HEK293 (cell line): ENCODE data around the gene EPDR1.

Experiments used
- CTCF ChIA-PET: fragments of 350-600 bp; formaldehyde crosslinking; extraction: SDS; loops from one replicate; lab custom pipeline; 2021; ENCODE audit warnings: antibody characterized with exemption; lab: Yijun Ruan, JAX
- POLR2A ChIA-PET: fragments of 300-600 bp; formaldehyde crosslinking; extraction: SDS; loops from one replicate; lab custom pipeline; 2020; ENCODE audit warnings: antibody characterized with exemption, inconsistent platforms; lab: Yijun Ruan, JAX
- H3K27ac ChIP-seq: fragments of 200-500 bp; sonication (Bioruptor generic); 2 replicates; pipeline ENCODE4 v1.5.1; 2014; ENCODE audit warnings: low read depth, low read length, control low read depth, inconsistent platforms; ENCODE audit errors: extremely low read depth
- H3K36me3 ChIP-seq, 2 experiments: fragments of 200-500 bp in 1 of 2; sonication (Bioruptor generic) in 1 of 2; 1 replicate in 1 of 2; 2 replicates in 1 of 2; pipeline ENCODE4 v1.5.1; 2014 to 2017; ENCODE audit warnings: inconsistent platforms in 2 of 2, low read length in 2 of 2; ENCODE audit not compliant: control insufficient read depth in 2 of 2, insufficient read depth in 1 of 2
- H3K4me1 ChIP-seq: fragments of 200-500 bp; sonication (Bioruptor generic); 2 replicates; pipeline ENCODE4 v1.5.1; 2014; ENCODE audit warnings: mild to moderate bottlenecking, low read length, inconsistent platforms; ENCODE audit not compliant: control insufficient read depth, insufficient read depth
- H3K4me3 ChIP-seq: 2 replicates; pipeline ENCODE4 v1.5.1; 2011; ENCODE audit warnings: low read depth, mild to moderate bottlenecking, control low read depth, low read length, moderate library complexity
- H3K9me3 ChIP-seq: fragments of 200-500 bp; sonication (Bioruptor generic); 2 replicates; pipeline ENCODE4 v1.5.1; 2014; ENCODE audit warnings: low read depth, low read length, inconsistent platforms; ENCODE audit not compliant: control insufficient read depth, insufficient read depth
- BCL11B ChIP-seq: fragments of 450-650 bp; formaldehyde crosslinking; IDR thresholded peaks from 2 replicates; pipeline ENCODE4 v1.5.1; 2016; ENCODE audit warnings: low read depth, missing biosample characterization, missing genetic modification characterization
- HOXA7 ChIP-seq: sonication (generic); formaldehyde crosslinking; IDR thresholded peaks from 2 replicates; pipeline ENCODE4 v1.8.1; 2022; ENCODE audit warnings: missing genetic modification reagents, borderline replicate concordance
- HOXC10 ChIP-seq: sonication (generic); formaldehyde crosslinking; IDR thresholded peaks from 2 replicates; pipeline ENCODE4 v1.8.1; 2023; ENCODE audit warnings: mild to moderate bottlenecking, missing genetic modification reagents
- IKZF3 ChIP-seq: fragments of 450-650 bp; IDR thresholded peaks from 2 replicates; pipeline ENCODE4 v1.5.0; 2018; ENCODE audit warnings: missing biosample characterization, mild to moderate bottlenecking, missing genetic modification characterization, moderate library complexity
- KLF1 ChIP-seq: fragments of 450-650 bp; formaldehyde crosslinking; IDR thresholded peaks from 2 replicates; pipeline ENCODE4 v1.5.1; 2016; ENCODE audit warnings: missing biosample characterization, missing genetic modification characterization
- KLF16 ChIP-seq: fragments of 450-650 bp; formaldehyde crosslinking; IDR thresholded peaks from 2 replicates; pipeline ENCODE4 v1.5.1; 2017; ENCODE audit warnings: missing biosample characterization, missing genetic modification characterization
- PRDM6 ChIP-seq: fragments of 450-650 bp; formaldehyde crosslinking; IDR thresholded peaks from 2 replicates; pipeline ENCODE4 v1.5.1; 2017; ENCODE audit warnings: missing biosample characterization, missing genetic modification characterization
- ZNF10 ChIP-seq: fragments of 450-650 bp; formaldehyde crosslinking; IDR thresholded peaks from 2 replicates; pipeline ENCODE4 v1.5.1; 2017; ENCODE audit warnings: missing biosample characterization, missing genetic modification characterization
- ZNF138 ChIP-seq: fragments of 450-650 bp; formaldehyde crosslinking; IDR thresholded peaks from 2 replicates; pipeline ENCODE4 v1.5.1; 2016; ENCODE audit warnings: missing biosample characterization, missing genetic modification characterization, borderline replicate concordance
- ZNF26 ChIP-seq: fragments of 450-650 bp; formaldehyde crosslinking; IDR thresholded peaks from 2 replicates; pipeline ENCODE4 v1.5.1; 2016; ENCODE audit warnings: missing biosample characterization, missing genetic modification characterization
- ZNF311 ChIP-seq: fragments of 450-650 bp; formaldehyde crosslinking; IDR thresholded peaks from 2 replicates; pipeline ENCODE4 v1.5.1; 2017; ENCODE audit warnings: missing biosample characterization, missing genetic modification characterization, borderline replicate concordance
- ZNF324 ChIP-seq: fragments of 450-650 bp; formaldehyde crosslinking; IDR thresholded peaks from 2 replicates; pipeline ENCODE4 v1.5.1; 2016; ENCODE audit warnings: missing biosample characterization, missing genetic modification characterization
- ZNF335 ChIP-seq: fragments of 450-650 bp; formaldehyde crosslinking; conservative IDR thresholded peaks from 2 replicates; pipeline ENCODE4 v1.5.1; 2016; ENCODE audit warnings: missing biosample characterization, missing genetic modification characterization
- ZNF341 ChIP-seq: fragments of 450-650 bp; formaldehyde crosslinking; IDR thresholded peaks from 2 replicates; pipeline ENCODE4; 2016; ENCODE audit warnings: low read depth, missing biosample characterization, missing genetic modification characterization
- ZNF473 ChIP-seq: fragments of 450-650 bp; formaldehyde crosslinking; IDR thresholded peaks from 2 replicates; pipeline ENCODE4 v1.5.1; 2017; ENCODE audit warnings: missing biosample characterization, missing genetic modification characterization
- ZNF529 ChIP-seq: fragments of 450-650 bp; formaldehyde crosslinking; IDR thresholded peaks from 2 replicates; pipeline ENCODE4 v1.5.1; 2017; ENCODE audit warnings: missing genetic modification characterization, missing biosample characterization; ENCODE audit not compliant: insufficient replicate concordance
- ZNF555 ChIP-seq: fragments of 450-650 bp; formaldehyde crosslinking; conservative IDR thresholded peaks from 2 replicates; pipeline ENCODE4 v1.5.1; 2017; ENCODE audit warnings: missing biosample characterization, mild to moderate bottlenecking, missing genetic modification characterization, inconsistent platforms
- ZNF561 ChIP-seq: fragments of 450-650 bp; IDR thresholded peaks from 2 replicates; pipeline ENCODE4 v1.5.1; 2018; ENCODE audit warnings: missing biosample characterization, missing genetic modification characterization, borderline replicate concordance
- ZNF624 ChIP-seq: fragments of 450-650 bp; formaldehyde crosslinking; IDR thresholded peaks from 2 replicates; pipeline ENCODE4 v1.5.1; 2017; ENCODE audit warnings: missing biosample characterization, missing genetic modification characterization
- ZNF654 ChIP-seq: fragments of 450-650 bp; formaldehyde crosslinking; IDR thresholded peaks from 2 replicates; pipeline ENCODE4 v1.5.1; 2016; ENCODE audit warnings: low read depth, missing biosample characterization, missing genetic modification characterization
- ZNF670 ChIP-seq: fragments of 450-650 bp; formaldehyde crosslinking; IDR thresholded peaks from 2 replicates; pipeline ENCODE4 v1.5.1; 2016; ENCODE audit warnings: missing biosample characterization, missing genetic modification characterization, low read depth
- ZNF677 ChIP-seq: fragments of 450-650 bp; IDR thresholded peaks from 2 replicates; pipeline ENCODE4 v1.5.0; 2018; ENCODE audit warnings: missing biosample characterization, mild to moderate bottlenecking, missing genetic modification characterization, moderate library complexity
- ZNF707 ChIP-seq: fragments of 450-650 bp; formaldehyde crosslinking; IDR thresholded peaks from 2 replicates; pipeline ENCODE4 v1.5.1; 2016; ENCODE audit warnings: missing biosample characterization, missing genetic modification characterization
- ZNF76 ChIP-seq: fragments of 450-650 bp; formaldehyde crosslinking; IDR thresholded peaks from 2 replicates; pipeline ENCODE4; 2016; ENCODE audit warnings: low read depth, missing biosample characterization, missing genetic modification characterization, borderline replicate concordance
- ZNF830 ChIP-seq: fragments of 450-650 bp; IDR thresholded peaks from 2 replicates; pipeline ENCODE4 v1.5.0; 2018; ENCODE audit warnings: missing biosample characterization, missing genetic modification characterization, low read depth, mild to moderate bottlenecking, moderate library complexity
- ZNF837 ChIP-seq: fragments of 450-650 bp; formaldehyde crosslinking; IDR thresholded peaks from 2 replicates; pipeline ENCODE4 v1.5.1; 2016; ENCODE audit warnings: missing biosample characterization, missing genetic modification characterization
- ZNF843 ChIP-seq: fragments of 450-650 bp; formaldehyde crosslinking; IDR thresholded peaks from 2 replicates; pipeline ENCODE4 v1.5.1; 2016; ENCODE audit warnings: missing biosample characterization, missing genetic modification characterization

The EPDR1 gene

GRCh38 chr7:37988721-37989650 is 68.5 kb downstream of the EPDR1 start:
- no peak overlapping the region for H3K4me3 ChIP-seq
- TF ChIP-seq ZNF529 = no peak
- no peak for TF ChIP-seq ZNF341 (tag by site-specific recombination)
- no peak for TF ChIP-seq KLF16
- no peaks in the 10 kb centered on the region for H3K36me3 ChIP-seq
- no peaks in the 10 kb centered on the region for H3K9me3 ChIP-seq
- H3K4me1 ChIP-seq = no peaks in the 10 kb centered on the region
- ChIA-PET CTCF (interaction anchor here (0.7 kb wide), 1 partner anchor 1249 kb away, joined by 3 read pairs; no protein-coding TSS in a partner anchor), POLR2A (no interaction called here)
- no peak overlapping the region for H3K27ac ChIP-seq

- ChIA-PET POLR2A (no interaction called here), CTCF (interaction anchor here (1.2 kb wide), 1 partner anchor 226 kb away, joined by 3 read pairs; no protein-coding TSS in a partner anchor)
- H3K4me1 ChIP-seq = no peaks in the 10 kb centered on the region
- no peak for TF ChIP-seq ZNF555
- no peak for TF ChIP-seq ZNF843 (tag by site-specific recombination)
- no peaks in the 10 kb centered on the region for H3K36me3 ChIP-seq
- no peak overlapping the region for H3K27ac ChIP-seq
- no peak overlapping the region for H3K4me3 ChIP-seq
- H3K9me3 ChIP-seq = no peaks in the 10 kb centered on the region
These were observed 69.9 kb downstream of the EPDR1 start for GRCh38 chr7:37990337-37990736.

- H3K4me3 ChIP-seq = no peak overlapping the region
- H3K4me1 ChIP-seq = no peaks in the 10 kb centered on the region
- H3K27ac ChIP-seq = no peak overlapping the region
- no peaks in the 10 kb centered on the region for H3K36me3 ChIP-seq
- TF ChIP-seq KLF1 (tag by site-specific recombination) (no peak), ZNF473 (tag by site-specific recombination) (no peak), ZNF311 (tag by site-specific recombination) (no peak), ZNF561 (no peak), HOXC10 (CRISPR knock-in tag) (no peak), ZNF830 (no peak), ZNF138 (tag by site-specific recombination) (no peak), ZNF707 (no peak), ZNF624 (tag by site-specific recombination) (no peak), ZNF76 (no peak), BCL11B (tag by site-specific recombination) (no peak), HOXA7 (no peak), ZNF677 (no peak), IKZF3 (no peak)
- ChIA-PET CTCF (no interaction called here), POLR2A (no interaction called here)
- H3K9me3 ChIP-seq = no peaks in the 10 kb centered on the region
These were observed 72.6 kb downstream of the EPDR1 start for GRCh38 chr7:37993060-37993501.

GRCh38 chr7:37999673-38000072 is 79.2 kb downstream of the EPDR1 start:
- TF ChIP-seq ZNF26 (tag by site-specific recombination) (no peak), HOXC10 (CRISPR knock-in tag) (no peak), ZNF324 (tag by site-specific recombination) (no peak), PRDM6 (tag by site-specific recombination) (no peak), ZNF335 (tag by site-specific recombination) (no peak), ZNF654 (tag by site-specific recombination) (no peak), ZNF10 (tag by site-specific recombination) (no peak), ZNF837 (tag by site-specific recombination) (no peak), ZNF670 (tag by site-specific recombination) (no peak)
- Histone ChIP-seq H3K4me3 (no peak overlapping the region), H3K9me3 (no peaks in the 10 kb centered on the region), H3K27ac (no peak overlapping the region), H3K4me1 (no peaks in the 10 kb centered on the region), H3K36me3 (no peaks in the 10 kb centered on the region)
- ChIA-PET POLR2A (no interaction called here), CTCF (no interaction called here)
